H1 (cell line): Measurements from ENCODE around the gene ARHGAP4. TPM values are rescaled to one million over a fixed set of nuclear protein-coding genes. Genes with fewer than 3 reads are reported as not detected.

ENCODE experiments used
- polyA plus RNA-seq, 7 experiments: library from polyadenylated mRNA; depleted of rRNA in 3 of 7; stranded (reverse) in 5 of 7; unstranded in 2 of 7; fragments of >200 nt in 5 of 7; fragments of 200-250 nt in 2 of 7; gene quantifications; 1 replicate in 5 of 7; 2 replicates in 1 of 7; 4 replicates in 1 of 7; pipeline versions ENCODE4 v1.2.1 to v1.2.3, GENCODE V29; 2011 to 2013; ENCODE audit warnings: missing spikeins in 2 of 7, mixed read lengths in 2 of 7
- total RNA-seq: library from RNA; stranded (reverse); fragmentation: NEBNext Ultra II Directional; extraction: Animal tissue kit (Norgen Biotek cat#: 25700); gene quantifications from 2 replicates; pipeline ENCODE4 v1.2.1, GENCODE V29; 2021

Gene ARHGAP4
- total and polyA plus RNA-seq, 2 of the 8 experiments (the other 6 are each of a cell fraction or from before 2014, with no cell fraction given): 23.9 to 26.0 TPM

Other genes starting within 250 kb of the ARHGAP4 start
- gene SLC6A8, start 238.3 kb downstream of the ARHGAP4 start, total RNA-seq: 94.7 and 98.5 TPM in 2 replicates
- gene SLC6A8, start 238.3 kb downstream of the ARHGAP4 start, polyA plus RNA-seq (2011; rRNA removed): 87.7 and 132 TPM in 2 replicates
- gene BCAP31, start 201.9 kb downstream of the ARHGAP4 start, total RNA-seq: 157 and 159 TPM in 2 replicates
- 136 and 139 TPM in 2 replicates for gene BCAP31, start 201.9 kb downstream of the ARHGAP4 start, polyA plus RNA-seq (2011; rRNA removed)
- gene ABCD1, start 201.4 kb downstream of the ARHGAP4 start, total RNA-seq: 4.6 and 6.6 TPM in 2 replicates
- gene ABCD1, start 201.4 kb downstream of the ARHGAP4 start, polyA plus RNA-seq (2011; rRNA removed): 3.1 and 6.7 TPM in 2 replicates
- 2.7 TPM in 2 replicates for gene PLXNB3, start 162.0 kb downstream of the ARHGAP4 start, total RNA-seq
- gene PLXNB3, start 162.0 kb downstream of the ARHGAP4 start, polyA plus RNA-seq (2011; rRNA removed): 1.2 and 1.6 TPM in 2 replicates
- not detected in 2 replicates for gene SRPK3, start 145.2 kb downstream of the ARHGAP4 start, total RNA-seq
- gene SRPK3, start 145.2 kb downstream of the ARHGAP4 start, polyA plus RNA-seq (2011; rRNA removed): not detected in 2 replicates
- gene IDH3G, start 131.9 kb downstream of the ARHGAP4 start, total RNA-seq: 36.1 and 39.4 TPM in 2 replicates
- 66.7 and 96.2 TPM in 2 replicates for gene IDH3G, start 131.9 kb downstream of the ARHGAP4 start, polyA plus RNA-seq (2011; rRNA removed)
- gene SSR4, start 131.6 kb downstream of the ARHGAP4 start, total RNA-seq: 161 and 168 TPM in 2 replicates
- gene SSR4, start 131.6 kb downstream of the ARHGAP4 start, polyA plus RNA-seq (2011; rRNA removed): 642 and 734 TPM in 2 replicates
- gene PDZD4, start 95.7 kb downstream of the ARHGAP4 start, total RNA-seq: 169 and 174 TPM in 2 replicates
- gene PDZD4, start 95.7 kb downstream of the ARHGAP4 start, polyA plus RNA-seq (2011; rRNA removed): 45.8 and 77.2 TPM in 2 replicates
- gene L1CAM, start 40.1 kb downstream of the ARHGAP4 start, total RNA-seq: 38.7 and 43.0 TPM in 2 replicates
- gene L1CAM, start 40.1 kb downstream of the ARHGAP4 start, polyA plus RNA-seq (2011; rRNA removed): 11.0 and 16.4 TPM in 2 replicates
- gene AVPR2, start 21.6 kb downstream of the ARHGAP4 start, total RNA-seq: not detected in 2 replicates
- gene AVPR2, start 21.6 kb downstream of the ARHGAP4 start, polyA plus RNA-seq (2011; rRNA removed): 0.08 and 0.09 TPM in 2 replicates
- 98.1 and 98.8 TPM in 2 replicates for gene NAA10, start 8.8 kb upstream of the ARHGAP4 start, total RNA-seq
- 80.4 and 119 TPM in 2 replicates for gene NAA10, start 8.8 kb upstream of the ARHGAP4 start, polyA plus RNA-seq (2011; rRNA removed)
- 11.9 and 12.4 TPM in 2 replicates for gene RENBP, start 18.4 kb upstream of the ARHGAP4 start, total RNA-seq
- 21.8 and 26.5 TPM in 2 replicates for gene RENBP, start 18.4 kb upstream of the ARHGAP4 start, polyA plus RNA-seq (2011; rRNA removed)
- gene HCFC1, start 45.6 kb upstream of the ARHGAP4 start, total RNA-seq: 117 and 120 TPM in 2 replicates
- gene HCFC1, start 45.6 kb upstream of the ARHGAP4 start, polyA plus RNA-seq (2011; rRNA removed): 24.9 and 44.8 TPM in 2 replicates
- gene TMEM187, start 46.5 kb upstream of the ARHGAP4 start, total RNA-seq: 2.7 and 5.0 TPM in 2 replicates
- gene TMEM187, start 46.5 kb upstream of the ARHGAP4 start, polyA plus RNA-seq (2011; rRNA removed): 14.5 and 16.2 TPM in 2 replicates
- gene IRAK1, start 93.6 kb upstream of the ARHGAP4 start, total RNA-seq: 41.7 and 47.2 TPM in 2 replicates
- 26.6 and 34.7 TPM in 2 replicates for gene IRAK1, start 93.6 kb upstream of the ARHGAP4 start, polyA plus RNA-seq (2011; rRNA removed)
- gene MECP2, start 171.5 kb upstream of the ARHGAP4 start, total RNA-seq: 32.0 and 32.4 TPM in 2 replicates
- gene MECP2, start 171.5 kb upstream of the ARHGAP4 start, polyA plus RNA-seq (2011; rRNA removed): 5.0 and 6.9 TPM in 2 replicates
- not detected in 2 replicates for gene OPN1LW, start 218.0 kb upstream of the ARHGAP4 start, total RNA-seq
- not detected in 2 replicates for gene OPN1LW, start 218.0 kb upstream of the ARHGAP4 start, polyA plus RNA-seq (2011; rRNA removed)